Measurements from ENCODE around the gene ADARB2.

DNA sequence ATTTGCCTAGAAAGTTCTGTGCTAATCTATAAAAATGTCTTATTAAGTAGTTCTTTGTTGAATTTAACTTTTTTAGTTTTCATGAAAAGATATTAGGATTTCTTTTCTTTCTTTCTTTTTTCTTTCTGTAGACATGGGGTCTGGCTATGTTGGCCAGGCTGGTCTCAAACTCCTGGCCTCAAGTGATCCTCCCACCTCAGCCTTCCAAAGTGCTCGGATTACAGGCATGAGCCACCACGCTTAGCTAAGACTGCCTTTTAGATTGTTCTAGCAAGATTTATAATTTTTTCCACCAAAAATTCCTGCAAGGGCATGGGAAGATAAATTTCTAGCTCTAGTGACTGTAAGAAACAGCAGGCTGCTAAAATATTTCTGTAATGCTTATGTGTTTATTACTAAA is 540.7 kb downstream of the ADARB2 start:
- TF ChIP-seq, protein P1, sequence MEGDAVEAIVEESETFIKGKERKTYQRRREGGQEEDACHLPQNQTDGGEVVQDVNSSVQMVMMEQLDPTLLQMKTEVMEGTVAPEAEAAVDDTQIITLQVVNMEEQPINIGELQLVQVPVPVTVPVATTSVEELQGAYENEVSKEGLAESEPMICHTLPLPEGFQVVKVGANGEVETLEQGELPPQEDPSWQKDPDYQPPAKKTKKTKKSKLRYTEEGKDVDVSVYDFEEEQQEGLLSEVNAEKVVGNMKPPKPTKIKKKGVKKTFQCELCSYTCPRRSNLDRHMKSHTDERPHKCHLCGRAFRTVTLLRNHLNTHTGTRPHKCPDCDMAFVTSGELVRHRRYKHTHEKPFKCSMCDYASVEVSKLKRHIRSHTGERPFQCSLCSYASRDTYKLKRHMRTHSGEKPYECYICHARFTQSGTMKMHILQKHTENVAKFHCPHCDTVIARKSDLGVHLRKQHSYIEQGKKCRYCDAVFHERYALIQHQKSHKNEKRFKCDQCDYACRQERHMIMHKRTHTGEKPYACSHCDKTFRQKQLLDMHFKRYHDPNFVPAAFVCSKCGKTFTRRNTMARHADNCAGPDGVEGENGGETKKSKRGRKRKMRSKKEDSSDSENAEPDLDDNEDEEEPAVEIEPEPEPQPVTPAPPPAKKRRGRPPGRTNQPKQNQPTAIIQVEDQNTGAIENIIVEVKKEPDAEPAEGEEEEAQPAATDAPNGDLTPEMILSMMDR (IDR thresholded peaks at IDR 0.05): no peak
- no peak for TF ChIP-seq POLR2A (IDR thresholded peaks at IDR 0.05)
